NCI-H2029 treated with DMSO at 0.1 percent for 48 hours (cell line): ENCODE data around the gene ITGB3.
A peak's percentile ranks its signal among the peaks of the same experiment; 100 is the strongest.

Experiments
- DNase-seq: peaks from one replicate; lab custom pipeline; 2025; lab: John Stamatoyannopoulos, UW

ITGB3 gene

DNA sequence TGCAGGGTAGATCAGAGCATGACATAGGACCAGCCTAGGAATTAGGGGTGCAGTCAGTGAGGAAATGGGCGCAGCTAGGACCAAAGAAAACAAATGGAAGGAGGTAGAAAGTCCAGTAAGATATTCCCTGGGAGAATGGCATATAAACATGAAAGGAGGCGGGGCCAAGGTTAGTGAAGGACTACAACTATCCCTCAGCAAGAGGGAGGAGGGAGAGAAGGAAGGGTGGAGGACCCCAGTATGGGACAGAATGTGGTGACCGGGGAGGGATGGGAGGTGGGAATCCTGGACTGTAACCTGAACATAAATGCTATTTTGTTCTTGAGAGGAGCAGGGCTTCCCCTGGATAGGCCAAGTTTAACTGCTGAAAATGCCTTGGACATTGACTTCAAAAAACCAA lies 22.8 kb downstream of the ITGB3 start:
- no peak for DNase-seq

GRCh38 chr17:47276868-47277267 lies 23.2 kb downstream of the ITGB3 start:
- DNase-seq = peak; percentile 52

GRCh38 chr17:47277921-47278320 lies 24.3 kb downstream of the ITGB3 start:
- no peak for DNase-seq

GRCh38 chr17:47278561-47278960 lies 24.9 kb downstream of the ITGB3 start:
- no peak for DNase-seq

DNA sequence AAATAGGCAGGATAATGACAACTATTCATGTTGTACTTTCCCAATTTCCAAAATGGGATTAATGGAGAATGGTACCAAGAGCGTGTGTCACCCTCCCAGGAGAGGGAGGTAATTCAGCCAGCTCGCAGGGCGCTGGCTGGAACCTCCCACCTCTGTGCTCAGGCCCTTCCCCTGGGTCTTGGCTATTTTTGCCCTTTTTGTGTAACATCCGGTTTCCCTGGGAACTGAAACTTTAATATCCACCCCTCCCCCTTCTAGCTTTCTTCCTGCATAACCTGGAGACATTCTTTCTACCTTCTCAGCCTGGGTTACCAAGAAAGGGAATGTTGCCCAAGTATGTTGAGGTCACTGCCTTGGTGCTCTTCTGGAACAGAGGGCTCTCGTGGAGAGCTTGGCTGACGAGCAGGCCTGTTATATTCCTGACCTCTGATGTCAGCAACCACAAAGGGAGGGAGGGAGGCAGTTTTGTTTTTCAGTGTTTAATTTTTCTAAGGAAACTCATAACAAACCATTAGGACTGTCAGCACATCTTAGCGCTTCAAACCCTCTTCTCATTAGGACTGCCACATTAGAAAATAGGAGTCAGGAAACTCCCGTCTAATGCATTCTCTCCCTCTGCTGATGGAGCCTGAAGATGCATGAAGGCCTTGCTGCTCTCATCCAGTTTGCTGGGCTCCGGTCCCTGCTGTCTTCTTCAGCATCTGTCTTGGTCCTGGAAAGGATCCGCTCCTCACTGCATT lies 25.6 kb downstream of the ITGB3 start:
- DNase-seq = no peak

DNA sequence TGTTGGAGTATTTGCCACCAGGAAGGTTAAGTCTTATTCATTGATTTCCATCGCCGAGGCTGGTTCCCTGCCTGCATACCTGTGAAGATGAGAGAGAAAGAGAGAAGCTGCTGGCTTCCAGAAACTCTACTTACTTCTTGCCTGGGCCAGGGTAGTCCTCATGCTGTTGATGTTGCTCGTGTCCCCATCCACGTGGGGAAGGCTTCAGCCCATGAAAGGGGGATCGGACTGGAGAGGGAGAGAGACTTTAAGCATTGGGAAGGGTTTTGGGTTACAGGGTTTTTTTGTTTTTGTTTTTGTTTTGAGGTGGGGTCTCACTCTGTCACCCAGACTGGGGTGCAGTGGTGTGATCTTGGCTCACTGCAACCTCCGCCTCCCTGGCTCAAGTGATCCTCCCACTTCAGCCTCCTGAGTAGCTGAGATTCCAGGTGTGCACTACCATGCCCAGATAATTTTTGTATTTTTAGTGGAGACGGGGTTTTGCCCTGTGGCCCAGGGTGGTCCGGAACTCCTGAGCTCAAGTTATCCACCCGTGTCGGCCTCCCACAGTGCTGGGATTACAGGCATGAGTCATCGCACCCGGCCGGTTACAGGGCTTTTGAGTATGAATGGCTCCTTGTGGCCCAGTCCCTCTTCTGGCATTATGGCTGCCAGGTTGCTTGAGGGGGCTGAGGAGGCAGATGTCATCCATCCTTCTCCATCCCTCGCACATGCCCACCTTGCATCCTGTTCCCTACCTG lies 26.6 kb downstream of the ITGB3 start:
- no peak for DNase-seq

GRCh38 chr17:47281216-47281615 lies 27.6 kb downstream of the ITGB3 start:
- DNase-seq = no peak

- DNase-seq = no peak
Observed at GRCh38 chr17:47285003-47285402, 31.4 kb downstream of the ITGB3 start.

GRCh38 chr17:47286198-47286914 lies 32.7 kb downstream of the ITGB3 start:
- no peak for DNase-seq

- no peak for DNase-seq
Observed at GRCh38 chr17:47287068-47287467, 33.4 kb downstream of the ITGB3 start.

DNA sequence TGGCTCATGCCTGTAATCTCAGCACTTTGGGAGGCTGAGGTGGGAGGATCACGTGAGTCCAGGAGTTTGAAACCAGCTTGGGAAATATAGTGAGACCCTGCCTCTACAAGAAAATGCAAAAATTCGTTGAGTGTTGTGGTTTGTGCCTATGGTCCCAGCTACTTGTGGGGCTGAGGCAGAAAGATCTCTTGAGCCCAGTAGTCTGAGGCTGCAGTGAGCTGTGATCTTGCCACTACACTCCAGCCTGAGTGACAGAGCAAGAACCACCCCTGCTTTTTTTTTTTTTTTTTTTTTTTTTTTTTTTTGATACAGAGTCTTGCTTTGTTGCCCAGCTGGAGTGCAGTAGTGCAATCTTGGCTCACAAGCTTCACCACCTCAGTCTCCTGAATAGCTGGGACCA lies 34.0 kb downstream of the ITGB3 start:
- no peak for DNase-seq

- no peak for DNase-seq
Observed at GRCh38 chr17:47288531-47289116, 35.0 kb downstream of the ITGB3 start.

DNA sequence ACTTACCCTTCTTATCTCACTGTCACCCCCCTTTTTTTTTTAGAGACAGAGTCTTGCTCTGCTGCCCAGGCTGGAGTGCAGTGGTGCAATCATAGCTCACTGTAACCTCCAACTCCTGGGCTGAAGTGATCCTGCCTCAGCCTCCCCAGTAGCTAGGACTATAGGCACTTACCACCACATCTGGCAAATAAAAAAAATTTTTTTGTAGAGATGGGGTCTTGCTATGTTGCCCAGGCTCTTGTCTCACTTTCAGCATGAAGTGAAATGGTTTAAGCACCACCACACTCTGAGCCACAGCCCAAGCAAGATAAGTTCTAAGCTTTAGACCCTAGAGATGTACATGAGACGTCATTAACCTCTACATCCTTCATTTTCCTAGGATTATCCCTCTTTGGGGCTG lies 35.7 kb downstream of the ITGB3 start:
- DNase-seq = no peak

DNA sequence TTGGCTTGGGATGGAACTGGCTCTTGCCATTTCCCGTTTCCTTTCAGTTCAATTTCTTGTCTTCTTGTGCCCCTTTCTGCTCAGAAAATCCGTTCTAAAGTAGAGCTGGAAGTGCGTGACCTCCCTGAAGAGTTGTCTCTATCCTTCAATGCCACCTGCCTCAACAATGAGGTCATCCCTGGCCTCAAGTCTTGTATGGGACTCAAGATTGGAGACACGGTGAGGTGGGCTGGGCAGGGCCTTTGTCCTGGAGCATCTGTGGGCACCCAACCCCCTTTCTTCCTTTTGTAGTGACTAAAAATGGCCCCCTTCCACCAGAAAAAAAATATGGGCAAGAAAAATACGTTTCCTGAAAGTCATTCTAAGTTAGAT lies 37.2 kb downstream of the ITGB3 start:
- DNase-seq = no peak

DNA sequence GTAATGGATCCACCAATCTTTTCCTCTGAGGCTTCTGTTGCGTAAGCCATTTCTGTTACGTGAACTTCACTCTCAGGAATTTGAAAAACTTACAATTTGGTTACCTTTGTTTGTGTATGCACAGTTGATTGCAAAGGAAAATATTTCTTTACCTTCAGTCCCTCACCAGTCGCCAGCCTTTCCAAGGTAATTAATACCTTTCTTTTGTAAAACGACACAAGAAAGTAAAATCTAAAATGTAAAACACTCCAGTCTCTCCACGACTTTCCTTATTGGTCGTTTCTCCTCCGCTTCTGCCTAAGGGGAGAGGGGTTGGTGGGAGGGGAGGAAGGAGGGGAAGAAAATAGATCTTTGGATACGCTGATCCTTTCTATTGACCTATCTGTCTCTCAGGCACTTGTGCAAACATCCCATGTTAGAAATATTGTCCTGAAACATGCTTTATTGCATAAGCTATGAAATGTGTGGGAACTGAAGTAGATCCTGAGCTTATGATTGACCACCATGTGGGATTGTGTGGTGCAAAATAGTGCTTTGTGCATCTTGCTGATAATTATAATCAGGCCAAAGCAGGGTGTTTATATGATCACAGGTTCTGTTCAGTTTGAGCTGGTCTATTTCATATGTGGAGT lies 37.7 kb downstream of the ITGB3 start:
- no peak for DNase-seq

DNA sequence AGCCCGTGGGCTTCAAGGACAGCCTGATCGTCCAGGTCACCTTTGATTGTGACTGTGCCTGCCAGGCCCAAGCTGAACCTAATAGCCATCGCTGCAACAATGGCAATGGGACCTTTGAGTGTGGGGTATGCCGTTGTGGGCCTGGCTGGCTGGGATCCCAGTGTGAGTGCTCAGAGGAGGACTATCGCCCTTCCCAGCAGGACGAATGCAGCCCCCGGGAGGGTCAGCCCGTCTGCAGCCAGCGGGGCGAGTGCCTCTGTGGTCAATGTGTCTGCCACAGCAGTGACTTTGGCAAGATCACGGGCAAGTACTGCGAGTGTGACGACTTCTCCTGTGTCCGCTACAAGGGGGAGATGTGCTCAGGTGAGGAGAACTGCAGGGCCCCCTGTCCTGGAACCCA lies 38.6 kb downstream of the ITGB3 start:
- DNase-seq = no peak

DNA sequence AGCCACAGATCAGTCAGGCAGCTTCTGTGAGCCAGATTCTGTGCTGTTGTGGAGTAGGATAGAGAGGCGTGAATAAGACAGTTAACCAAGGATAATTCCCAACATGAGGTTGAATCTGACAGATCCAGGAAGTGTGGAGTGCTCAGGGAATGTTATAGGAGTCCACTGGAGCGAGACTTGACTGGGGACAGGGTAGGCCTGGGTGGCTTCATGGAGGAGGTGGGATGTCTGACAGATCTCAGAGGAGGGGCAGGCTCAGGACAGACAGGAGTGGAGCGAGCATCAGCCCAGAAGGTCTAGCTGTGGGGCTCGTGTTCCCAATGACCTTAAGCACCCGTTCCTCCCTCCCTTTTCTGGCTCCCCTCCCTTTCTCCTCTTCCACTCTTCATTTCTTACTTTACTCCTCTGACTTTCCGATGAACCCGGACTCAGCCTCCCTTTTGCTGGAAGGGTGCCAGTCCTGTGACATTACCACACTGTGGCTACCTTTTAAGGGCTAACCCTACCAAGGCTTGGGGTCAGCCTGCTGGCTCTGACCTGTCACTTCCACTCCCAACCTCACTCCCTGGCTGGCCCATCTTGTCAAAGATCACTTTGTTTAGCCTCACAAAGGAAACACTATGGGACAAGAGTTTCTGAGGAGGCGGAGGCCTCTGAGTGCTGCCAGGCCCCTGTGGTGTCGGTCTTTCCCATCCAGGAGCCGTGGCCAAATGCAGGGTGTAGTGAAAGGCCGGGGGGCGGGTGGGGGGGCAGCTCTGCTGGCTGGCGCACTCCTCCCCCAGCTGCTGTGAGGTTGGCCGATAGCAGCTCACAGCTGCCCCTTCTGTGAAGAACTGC lies 41.6 kb downstream of the ITGB3 start:
- no peak for DNase-seq

- no peak for DNase-seq
Observed at GRCh38 chr17:47295874-47296255, 42.2 kb downstream of the ITGB3 start.

DNA sequence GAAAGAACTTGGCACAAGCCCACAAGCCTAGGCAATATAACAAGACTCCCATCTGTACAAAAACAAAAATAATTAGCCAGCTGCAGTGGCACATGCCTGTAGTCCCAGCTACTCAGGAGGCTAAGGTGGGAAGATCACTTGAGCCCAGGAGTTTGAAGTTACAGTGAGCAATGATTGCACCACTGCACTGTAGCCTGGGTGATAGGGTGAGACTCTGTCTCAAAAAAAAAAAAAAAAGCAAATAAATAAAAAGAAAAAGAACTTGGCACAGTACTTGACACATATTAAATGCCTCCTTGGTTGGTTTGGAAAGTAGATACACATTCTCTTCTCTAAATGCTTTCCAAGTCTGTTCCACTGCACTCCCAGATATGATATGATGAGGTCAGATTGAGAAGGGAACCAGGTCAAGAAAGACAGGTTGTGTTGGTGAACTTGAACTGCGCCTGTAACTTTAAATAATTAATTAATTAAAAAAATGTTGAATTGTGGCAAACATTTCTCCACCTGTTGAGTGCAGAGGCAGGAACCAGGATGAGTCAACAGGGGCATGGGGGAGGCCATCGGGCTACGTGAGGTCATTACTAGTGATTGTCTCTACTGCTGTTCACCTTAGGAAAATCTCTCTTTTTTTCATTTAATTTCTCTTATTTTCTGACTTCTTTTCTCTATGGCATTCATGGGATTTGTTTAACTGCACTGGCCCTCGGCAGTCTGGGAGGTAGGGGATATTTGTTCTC lies 44.2 kb downstream of the ITGB3 start:
- DNase-seq = no peak

DNA sequence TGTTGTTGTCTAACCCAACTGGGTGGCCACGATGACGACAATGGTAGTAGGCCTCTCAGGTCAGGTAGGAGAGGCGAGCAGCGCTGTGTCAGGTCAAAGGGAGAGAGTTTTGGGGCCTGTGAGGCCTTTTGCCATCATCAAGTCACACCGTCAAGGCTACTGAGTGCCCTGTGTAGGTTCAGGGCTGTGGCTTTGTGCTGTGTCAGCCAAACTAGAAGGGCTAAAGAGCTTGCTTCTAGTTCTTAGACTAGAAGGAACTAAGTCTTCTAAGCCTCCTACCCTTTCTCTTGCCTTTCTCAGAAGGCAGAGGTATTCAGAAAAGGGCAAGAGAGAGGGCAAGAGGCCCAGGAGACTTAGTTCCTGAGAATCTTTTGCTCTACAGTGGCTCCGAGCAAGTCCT lies 45.1 kb downstream of the ITGB3 start:
- no peak for DNase-seq
